ENCODE results near the gene CADM1.

The CADM1 gene

GRCh38 chr11:115188188-115188897, 315.9 kb downstream of the CADM1 start:
- Histone ChIP-seq H2AFZ (ENCODE audit: low read depth) (no peak overlapping the region), H3K27ac (no peak overlapping the region), H3K9ac (no peak overlapping the region), H3K4me2 (no peak overlapping the region), H3K4me1 (ENCODE audit: low read depth, poor library complexity, severe bottlenecking) (peaks cover 24% of the 10 kb centered on the region), H3K79me2 (ENCODE audit: insufficient read depth, low read depth) (peaks cover 10% of the 10 kb centered on the region; the same call in 1 of the 2 replicates), H3K27me3 (ENCODE audit: insufficient read depth, low read depth) (no peaks in the 10 kb centered on the region), H4K20me1 (ENCODE audit: insufficient read depth) (no peaks in the 10 kb centered on the region), H3K36me3 (ENCODE audit: insufficient read depth) (no peaks in the 10 kb centered on the region), H3K4me3 (IDR thresholded peaks at IDR 0.05; ENCODE audit: insufficient read depth, low read depth, low read length) (no peak overlapping the region)
- no peak for TF ChIP-seq CTCF (conservative IDR thresholded peaks at IDR 0.05; ENCODE audit: low read depth, low read length)

- Histone ChIP-seq H4K20me1 (ENCODE audit: insufficient read depth) (no peaks in the 10 kb centered on the region), H3K27ac (no peak overlapping the region), H3K4me2 (no peak overlapping the region), H3K27me3 (ENCODE audit: insufficient read depth, low read depth) (no peaks in the 10 kb centered on the region), H3K4me3 (IDR thresholded peaks at IDR 0.05; ENCODE audit: insufficient read depth, low read depth, low read length) (no peak overlapping the region), H3K4me1 (ENCODE audit: low read depth, poor library complexity, severe bottlenecking) (peaks cover under 1% of the 10 kb centered on the region), H3K9ac (no peak overlapping the region), H3K79me2 (ENCODE audit: insufficient read depth, low read depth) (no peaks in the 10 kb centered on the region; the same call in 1 of the 2 replicates), H3K36me3 (ENCODE audit: insufficient read depth) (no peaks in the 10 kb centered on the region), H2AFZ (ENCODE audit: low read depth) (no peak overlapping the region)
- TF ChIP-seq CTCF (conservative IDR thresholded peaks at IDR 0.05; ENCODE audit: low read depth, low read length): no peak
Observed at GRCh38 chr11:115185931-115186330, 318.3 kb downstream of the CADM1 start.

GRCh38 chr11:115185507-115185906, 318.7 kb downstream of the CADM1 start:
- Histone ChIP-seq H3K9ac (no peak overlapping the region), H3K4me1 (ENCODE audit: low read depth, poor library complexity, severe bottlenecking) (no peaks in the 10 kb centered on the region), H2AFZ (ENCODE audit: low read depth) (no peak overlapping the region), H3K36me3 (ENCODE audit: insufficient read depth) (no peaks in the 10 kb centered on the region), H3K79me2 (ENCODE audit: insufficient read depth, low read depth) (no peaks in the 10 kb centered on the region), H3K4me3 (IDR thresholded peaks at IDR 0.05; ENCODE audit: insufficient read depth, low read depth, low read length) (no peak overlapping the region), H3K4me2 (no peak overlapping the region), H3K27me3 (ENCODE audit: insufficient read depth, low read depth) (no peaks in the 10 kb centered on the region), H4K20me1 (ENCODE audit: insufficient read depth) (no peaks in the 10 kb centered on the region), H3K27ac (no peak overlapping the region)
- TF ChIP-seq CTCF (conservative IDR thresholded peaks at IDR 0.05; ENCODE audit: low read depth, low read length): no peak

- Histone ChIP-seq H3K36me3 (ENCODE audit: insufficient read depth) (no peaks in the 10 kb centered on the region), H3K27me3 (ENCODE audit: insufficient read depth, low read depth) (no peaks in the 10 kb centered on the region), H4K20me1 (ENCODE audit: insufficient read depth) (no peaks in the 10 kb centered on the region), H2AFZ (ENCODE audit: low read depth) (no peak overlapping the region), H3K4me2 (no peak overlapping the region), H3K9ac (no peak overlapping the region), H3K79me2 (ENCODE audit: insufficient read depth, low read depth) (no peaks in the 10 kb centered on the region), H3K27ac (no peak overlapping the region), H3K4me3 (IDR thresholded peaks at IDR 0.05; ENCODE audit: insufficient read depth, low read depth, low read length) (no peak overlapping the region), H3K4me1 (ENCODE audit: low read depth, poor library complexity, severe bottlenecking) (no peaks in the 10 kb centered on the region)
- TF ChIP-seq CTCF (conservative IDR thresholded peaks at IDR 0.05; ENCODE audit: low read depth, low read length): no peak
Observed at GRCh38 chr11:115184901-115185300, 319.3 kb downstream of the CADM1 start.
